GM21367 (cell line): ENCODE data around the gene CD300LB.
A peak's percentile ranks its signal among the peaks of the same experiment; 100 is the strongest.

Source experiments
- ATAC-seq: cut with Tn5 transposase; IDR thresholded peaks from one replicate; pipeline ENCODE4 v1.9.1; 2021; ENCODE audit not compliant: unreplicated experiment

Gene CD300LB

GRCh38 chr17:74550602-74551001 lies 19.3 kb upstream of the CD300LB start:
- no peak for ATAC-seq

GRCh38 chr17:74549343-74549742 lies 18.1 kb upstream of the CD300LB start:
- ATAC-seq: no peak

- ATAC-seq: no peak
Measured at GRCh38 chr17:74547736-74548135, 16.5 kb upstream of the CD300LB start.

GRCh38 chr17:74547264-74547663 lies 16.0 kb upstream of the CD300LB start:
- no peak for ATAC-seq

GRCh38 chr17:74546586-74546985 lies 15.3 kb upstream of the CD300LB start:
- ATAC-seq: no peak

GRCh38 chr17:74545843-74546230 lies 14.6 kb upstream of the CD300LB start, which contains the start of gene CD300C:
CD300C (minus strand) TSS chr17:74546115; CDS start chr17:74545782, 333 bp downstream.
- ATAC-seq: no peak

- ATAC-seq: no peak
Measured at GRCh38 chr17:74544991-74545842, 13.9 kb upstream of the CD300LB start.

- no peak for ATAC-seq
Measured at GRCh38 chr17:74543891-74544760, 12.9 kb upstream of the CD300LB start.

GRCh38 chr17:74543406-74543805 lies 12.1 kb upstream of the CD300LB start:
- no peak for ATAC-seq

GRCh38 chr17:74542727-74543383 lies 11.6 kb upstream of the CD300LB start:
- ATAC-seq: no peak

GRCh38 chr17:74542166-74542565 lies 10.9 kb upstream of the CD300LB start:
- no peak for ATAC-seq

- ATAC-seq: no peak
Measured at GRCh38 chr17:74541176-74542111, 10.2 kb upstream of the CD300LB start.

- ATAC-seq: no peak
Measured at GRCh38 chr17:74539281-74539820, 8.1 kb upstream of the CD300LB start.

- ATAC-seq: no peak
Measured at GRCh38 chr17:74536890-74537289, 5.6 kb upstream of the CD300LB start.

- ATAC-seq: no peak
Measured at GRCh38 chr17:74532115-74532514, 840 bp upstream of the CD300LB start.

GRCh38 chr17:74530831-74531150 lies 484 bp downstream of the CD300LB start:
- ATAC-seq: no peak

GRCh38 chr17:74529243-74529642 lies 2.0 kb downstream of the CD300LB start:
- no peak for ATAC-seq

GRCh38 chr17:74528491-74529199 lies 2.6 kb downstream of the CD300LB start:
- ATAC-seq: peak; percentile 70

GRCh38 chr17:74527756-74528155 lies 3.5 kb downstream of the CD300LB start:
- ATAC-seq: no peak
